WTC11 (cell line): Measurements from ENCODE around the gene STYXL2. TPM values are rescaled to one million over a fixed set of nuclear protein-coding genes. Genes with fewer than 3 reads are reported as not detected.

Experiments
- ATAC-seq: fragments of 200-7000 bp; cut with Tn5 transposase; 2 replicates; pipeline ENCODE4 v1.10.0; 2021; ENCODE audit warnings: mild to moderate bottlenecking, moderate library complexity
- CTCF ChIA-PET: fragments of 300-600 bp; sonication (Branson Sonifier 250); formaldehyde crosslinking; loops from one replicate; lab custom pipeline; 2021; ENCODE audit warnings: antibody characterized with exemption; lab: Charles Lee
- POLR2A ChIA-PET: fragments of 350-600 bp; sonication (Branson Sonifier 250); formaldehyde crosslinking; loops from one replicate; lab custom pipeline; 2021; ENCODE audit warnings: antibody characterized with exemption; lab: Charles Lee
- DNase-seq: peaks from one replicate; pipeline ENCODE4 v3.0.0; 2021; ENCODE audit warnings: low spot score
- H3K27ac Mint-ChIP-seq: 2 replicates; pipeline ENCODE4 v1.8.0; 2021; ENCODE audit warnings: mixed read lengths
- H3K27me3 Mint-ChIP-seq: 2 replicates; pipeline ENCODE4 v1.8.0; 2021; ENCODE audit warnings: low read depth, mild to moderate bottlenecking, moderate library complexity, mixed read lengths
- H3K36me3 Mint-ChIP-seq: 2 replicates; pipeline ENCODE4 v1.8.0; 2021; ENCODE audit warnings: mixed read lengths
- H3K4me1 Mint-ChIP-seq: 2 replicates; pipeline ENCODE4 v1.8.0; 2022; ENCODE audit warnings: mixed read lengths
- H3K4me3 Mint-ChIP-seq: 2 replicates; pipeline ENCODE4 v1.8.0; 2021; ENCODE audit warnings: mild to moderate bottlenecking, moderate library complexity, mixed read lengths
- H3K9me3 Mint-ChIP-seq: 2 replicates; pipeline ENCODE4 v1.8.0; 2021; ENCODE audit warnings: mixed read lengths
- AFF4 ChIP-seq: sonication (generic); formaldehyde crosslinking; IDR thresholded peaks from 2 replicates; pipeline ENCODE4 v1.8.1; 2023; ENCODE audit warnings: mild to moderate bottlenecking, missing genetic modification reagents, borderline replicate concordance
- ATF2 ChIP-seq: sonication (generic); formaldehyde crosslinking; IDR thresholded peaks from 2 replicates; pipeline ENCODE4 v1.8.1; 2022; ENCODE audit warnings: low read depth, missing genetic modification reagents, borderline replicate concordance
- ESRRA ChIP-seq: sonication (generic); formaldehyde crosslinking; IDR thresholded peaks from 2 replicates; pipeline ENCODE4 v1.8.1; 2022; ENCODE audit warnings: mild to moderate bottlenecking, missing genetic modification reagents, borderline replicate concordance
- GRHL2 ChIP-seq: fragments of 250-450 bp; sonication (Bioruptor Pico); IDR thresholded peaks from 2 replicates; pipeline ENCODE4 v1.8.0; 2022; ENCODE audit warnings: mild to moderate bottlenecking, moderate library complexity; ENCODE audit not compliant: insufficient replicate concordance, severe bottlenecking
- MXD4 ChIP-seq: fragments of 250-450 bp; sonication (Bioruptor Pico); IDR thresholded peaks from 2 replicates; pipeline ENCODE4 v1.8.0; 2021; ENCODE audit warnings: mild to moderate bottlenecking, moderate library complexity, borderline replicate concordance
- RORB ChIP-seq: fragments of 250-450 bp; sonication (Bioruptor Pico); IDR thresholded peaks from 2 replicates; pipeline ENCODE4 v1.9.0; 2021; ENCODE audit warnings: mild to moderate bottlenecking
- SMAD3 ChIP-seq: sonication (generic); formaldehyde crosslinking; IDR thresholded peaks from 2 replicates; pipeline ENCODE4 v1.8.0; 2022; ENCODE audit warnings: missing genetic modification reagents, mild to moderate bottlenecking, borderline replicate concordance
- ZNF121 ChIP-seq: sonication (generic); formaldehyde crosslinking; IDR thresholded peaks from 2 replicates; pipeline ENCODE4 v1.8.0; 2023; ENCODE audit warnings: missing genetic modification reagents
- ZNF219 ChIP-seq: sonication (generic); formaldehyde crosslinking; IDR thresholded peaks from 2 replicates; pipeline ENCODE4 v1.8.0; 2023; ENCODE audit warnings: missing genetic modification reagents, mild to moderate bottlenecking, borderline replicate concordance
- ZNF512 ChIP-seq: sonication (generic); formaldehyde crosslinking; IDR thresholded peaks from 2 replicates; pipeline ENCODE4 v1.8.1; 2022; ENCODE audit warnings: missing genetic modification reagents, borderline replicate concordance
- ZSCAN18 ChIP-seq: fragments of 250-450 bp; sonication (Bioruptor Pico); IDR thresholded peaks from 2 replicates; pipeline ENCODE4 v2.1.2; 2022; ENCODE audit warnings: mild to moderate bottlenecking, moderate library complexity
- total RNA-seq: library from RNA; stranded (reverse); gene quantifications from 3 replicates; pipeline ENCODE4 v1.2.3, GENCODE V29; 2021
- TF ChIP-seq, protein P1 (sequence below): sonication (generic); formaldehyde crosslinking; IDR thresholded peaks from 2 replicates; pipeline ENCODE4 v1.8.1; 2023; ENCODE audit warnings: mild to moderate bottlenecking, missing genetic modification reagents
- TF ChIP-seq, protein P2 (sequence below): fragments of 250-450 bp; sonication (Bioruptor Pico); IDR thresholded peaks from 2 replicates; pipeline ENCODE4 v1.9.0; 2021; ENCODE audit warnings: mild to moderate bottlenecking
- TF ChIP-seq, protein P3 (sequence below): sonication (generic); formaldehyde crosslinking; IDR thresholded peaks from 2 replicates; pipeline ENCODE4 v1.8.0; 2022; ENCODE audit warnings: mild to moderate bottlenecking, missing genetic modification reagents

Gene STYXL2
- total RNA-seq, 1 experiment from 2014 or later: 0.59 TPM

- ATAC-seq: no peak
- Mint-ChIP-seq H3K9me3 (no peaks in the 10 kb centered on the region), H3K36me3 (no peaks in the 10 kb centered on the region), H3K4me1 (peaks cover 25% of the 10 kb centered on the region), H3K27me3 (no peaks in the 10 kb centered on the region; the same call in 1 of the 2 replicates), H3K27ac (no peak within 1 kb of the TSS), H3K4me3 (no peak within 1 kb of the TSS)
- TF ChIP-seq, protein P1, sequence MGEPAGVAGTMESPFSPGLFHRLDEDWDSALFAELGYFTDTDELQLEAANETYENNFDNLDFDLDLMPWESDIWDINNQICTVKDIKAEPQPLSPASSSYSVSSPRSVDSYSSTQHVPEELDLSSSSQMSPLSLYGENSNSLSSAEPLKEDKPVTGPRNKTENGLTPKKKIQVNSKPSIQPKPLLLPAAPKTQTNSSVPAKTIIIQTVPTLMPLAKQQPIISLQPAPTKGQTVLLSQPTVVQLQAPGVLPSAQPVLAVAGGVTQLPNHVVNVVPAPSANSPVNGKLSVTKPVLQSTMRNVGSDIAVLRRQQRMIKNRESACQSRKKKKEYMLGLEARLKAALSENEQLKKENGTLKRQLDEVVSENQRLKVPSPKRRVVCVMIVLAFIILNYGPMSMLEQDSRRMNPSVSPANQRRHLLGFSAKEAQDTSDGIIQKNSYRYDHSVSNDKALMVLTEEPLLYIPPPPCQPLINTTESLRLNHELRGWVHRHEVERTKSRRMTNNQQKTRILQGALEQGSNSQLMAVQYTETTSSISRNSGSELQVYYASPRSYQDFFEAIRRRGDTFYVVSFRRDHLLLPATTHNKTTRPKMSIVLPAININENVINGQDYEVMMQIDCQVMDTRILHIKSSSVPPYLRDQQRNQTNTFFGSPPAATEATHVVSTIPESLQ: no peak
- TF ChIP-seq GRHL2: no peak
- TF ChIP-seq ESRRA (CRISPR knock-in tag): no peak
- TF ChIP-seq MXD4: no peak
- TF ChIP-seq SMAD3 (CRISPR knock-in tag): no peak
- TF ChIP-seq, protein P2, sequence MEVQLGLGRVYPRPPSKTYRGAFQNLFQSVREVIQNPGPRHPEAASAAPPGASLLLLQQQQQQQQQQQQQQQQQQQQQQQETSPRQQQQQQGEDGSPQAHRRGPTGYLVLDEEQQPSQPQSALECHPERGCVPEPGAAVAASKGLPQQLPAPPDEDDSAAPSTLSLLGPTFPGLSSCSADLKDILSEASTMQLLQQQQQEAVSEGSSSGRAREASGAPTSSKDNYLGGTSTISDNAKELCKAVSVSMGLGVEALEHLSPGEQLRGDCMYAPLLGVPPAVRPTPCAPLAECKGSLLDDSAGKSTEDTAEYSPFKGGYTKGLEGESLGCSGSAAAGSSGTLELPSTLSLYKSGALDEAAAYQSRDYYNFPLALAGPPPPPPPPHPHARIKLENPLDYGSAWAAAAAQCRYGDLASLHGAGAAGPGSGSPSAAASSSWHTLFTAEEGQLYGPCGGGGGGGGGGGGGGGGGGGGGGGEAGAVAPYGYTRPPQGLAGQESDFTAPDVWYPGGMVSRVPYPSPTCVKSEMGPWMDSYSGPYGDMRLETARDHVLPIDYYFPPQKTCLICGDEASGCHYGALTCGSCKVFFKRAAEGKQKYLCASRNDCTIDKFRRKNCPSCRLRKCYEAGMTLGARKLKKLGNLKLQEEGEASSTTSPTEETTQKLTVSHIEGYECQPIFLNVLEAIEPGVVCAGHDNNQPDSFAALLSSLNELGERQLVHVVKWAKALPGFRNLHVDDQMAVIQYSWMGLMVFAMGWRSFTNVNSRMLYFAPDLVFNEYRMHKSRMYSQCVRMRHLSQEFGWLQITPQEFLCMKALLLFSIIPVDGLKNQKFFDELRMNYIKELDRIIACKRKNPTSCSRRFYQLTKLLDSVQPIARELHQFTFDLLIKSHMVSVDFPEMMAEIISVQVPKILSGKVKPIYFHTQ (CRISPR knock-in tag): no peak
- TF ChIP-seq RORB (CRISPR knock-in tag): no peak
- TF ChIP-seq, protein P3, sequence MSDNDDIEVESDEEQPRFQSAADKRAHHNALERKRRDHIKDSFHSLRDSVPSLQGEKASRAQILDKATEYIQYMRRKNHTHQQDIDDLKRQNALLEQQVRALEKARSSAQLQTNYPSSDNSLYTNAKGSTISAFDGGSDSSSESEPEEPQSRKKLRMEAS (CRISPR knock-in tag): no peak
- no peak for TF ChIP-seq ZNF219
- no peak for TF ChIP-seq ZSCAN18 (CRISPR knock-in tag)
- no peak for TF ChIP-seq ZNF121 (CRISPR knock-in tag)
- TF ChIP-seq ATF2: no peak
- ChIA-PET CTCF (no interaction called here), POLR2A (no interaction called here)
- DNase-seq: no peak
Measured at GRCh38 chr1:167090314-167090942, 3.4 kb upstream of the STYXL2 start, which contains the start of gene GPA33. TSS of gene GPA33 (minus strand) at chr1:167090377. CDS start at chr1:167090287, 90 bp downstream.

DNA sequence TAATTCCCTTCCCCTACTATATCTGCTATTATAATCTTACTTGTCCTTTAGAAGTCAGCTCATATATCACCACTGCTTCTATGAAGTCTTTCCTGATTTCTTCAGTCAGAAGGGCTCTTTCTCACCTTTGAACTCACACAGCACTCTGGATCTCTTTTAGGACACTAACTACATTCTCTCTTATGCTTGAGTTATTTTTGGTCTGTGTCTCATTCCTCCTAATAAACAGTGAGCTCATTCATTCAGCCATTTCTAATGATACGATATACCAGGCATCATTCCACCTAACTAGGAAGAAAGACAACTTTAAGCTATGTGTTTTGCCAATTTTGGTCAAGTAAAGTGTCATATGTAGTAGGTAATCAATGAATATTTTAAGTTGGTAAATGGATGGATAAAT lies 1.2 kb upstream of the STYXL2 start:
- H3K36me3 Mint-ChIP-seq: 0 out of 2 replicates have a peak, but pooled peaks cover 2% of the 10 kb centered on the region
- POLR2A ChIA-PET: interaction anchor here (1.2 kb wide), 1 partner anchor 128 kb away, joined by 4 read pairs; the partner anchor contains the start of gene POU2F1
- TF ChIP-seq AFF4 (CRISPR knock-in tag): no peak
- TF ChIP-seq ZNF512 (CRISPR knock-in tag): no peak
- TF ChIP-seq, all 79 proteins: peak for 0
- H3K4me1 Mint-ChIP-seq: peaks cover 17% of the 10 kb centered on the region
- CTCF ChIA-PET: interaction anchor here (0.8 kb wide), 2 partner anchors 26 to 29 kb away, joined by 3 read pairs; no protein-coding TSS in a partner anchor
- no peaks in the 10 kb centered on the region for H3K27me3 Mint-ChIP-seq
- H3K27ac Mint-ChIP-seq: no peak overlapping the region
- no peak overlapping the region for H3K4me3 Mint-ChIP-seq
- H3K9me3 Mint-ChIP-seq: peaks cover 4% of the 10 kb centered on the region; the same call in 1 of the 2 replicates
- DNase-seq: no peak
- ATAC-seq: no peak
